ENCODE results near the gene SH3RF1. TPM values are rescaled to one million over a fixed set of nuclear protein-coding genes. Genes with fewer than 3 reads are reported as not detected.

SH3RF1 gene
- total and polyA plus RNA-seq, 10 of the 15 experiments (the other 5 are each of a cell fraction or from before 2014, with no cell fraction given) = 4.5 to 22.5 (median 10.4) TPM

- Histone ChIP-seq H3K9me3 (replicated peaks; ENCODE audit: control insufficient read depth, insufficient read depth, low read length) (no peaks in the 10 kb centered on the region), H3K27me3 (replicated peaks in 1 of 2; ENCODE audit: control insufficient read depth in 2 of 2, insufficient read depth in 2 of 2, low read length in 1 of 2) (no peaks in the 10 kb centered on the region), H2AFZ (ENCODE audit: control insufficient read depth, low read depth, low read length) (no peak overlapping the region), H3K4me3 (no peak overlapping the region), H3K9ac (ENCODE audit: control insufficient read depth, insufficient read depth, low read length) (no peak overlapping the region), H4K20me1 (ENCODE audit: control insufficient read depth, insufficient read depth) (no peaks in the 10 kb centered on the region), H3K79me2 (ENCODE audit: control insufficient read depth, insufficient read depth, low read length) (peaks cover 4% of the 10 kb centered on the region), H3K4me2 (ENCODE audit: control insufficient read depth, insufficient read depth) (no peak overlapping the region), H3K4me1 (ENCODE audit: control insufficient read depth, insufficient read depth, low read length) (peaks cover 4% of the 10 kb centered on the region; the same call in 1 of the 2 replicates), H3K36me3 (ENCODE audit: control insufficient read depth in 2 of 2, insufficient read depth in 2 of 2, low read length in 1 of 2) (peaks cover 0 to 4% of the 10 kb centered on the region in 2 experiments; a peak in 1 of 4 replicates), H3K27ac (ENCODE audit: control insufficient read depth, insufficient read depth) (no peak overlapping the region)
- ChIA-PET RAD21 (ENCODE audit: unreplicated experiment) (no interaction called here), POLR2A (interaction anchor here (1.1 kb wide), 1 partner anchor 30 kb away, joined by 3 read pairs; no protein-coding TSS in a partner anchor), SMC1A (ENCODE audit: uncharacterized antibody, unreplicated experiment) (interaction anchor here (0.7 to 2.9 kb wide), 4 partner anchors 12 to 39 kb away, joined by 3 to 9 read pairs (median 5); no protein-coding TSS in a partner anchor), CTCF (no interaction called here)
- DNase-seq (ENCODE audit: low read depth, low spot score) = no peak
- no peak for ATAC-seq
- intact Hi-C loops (cut with micrococcal nuclease; ENCODE audit: unreplicated experiment) = no loop called here
- 72% methylated on average over 6 of the region's 6 CpGs for WGBS (ENCODE audit: insufficient coverage, insufficient replicate concordance, low lambda C conversion rate, missing lambda C conversion rate)
- TF ChIP-seq TCF12 (IDR thresholded peaks at IDR 0.05; ENCODE audit: low read depth, low read length) (no peak), KDM1A (IDR thresholded peaks at IDR 0.05; ENCODE audit: borderline replicate concordance) (no peak), NFYA (IDR thresholded peaks at IDR 0.05; ENCODE audit: borderline replicate concordance, low read depth, low read length) (no peak), JUNB (IDR thresholded peaks at IDR 0.05) (no peak), ASH2L (IDR thresholded peaks at IDR 0.05; ENCODE audit: borderline replicate concordance, low read depth) (no peak), IRF5 (IDR thresholded peaks at IDR 0.05; ENCODE audit: borderline replicate concordance) (no peak), NFYB (IDR thresholded peaks at IDR 0.05; ENCODE audit: insufficient read depth, low read depth, low read length) (no peak), ZNF384 (IDR thresholded peaks at IDR 0.05; ENCODE audit: borderline replicate concordance, low read depth, low read length) (no peak), FOXM1 (IDR thresholded peaks at IDR 0.05; ENCODE audit: low read depth, low read length) (no peak)
- in situ Hi-C loops (cut with MboI) = no loop called here
- no TSS peak for BruUV-seq (replicated peaks)
- no peak for FAIRE-seq
Observed at GRCh38 chr4:169222761-169223160, 48.0 kb downstream of the SH3RF1 start.

Measured in GM12878 (cell line).